ENCODE results near the gene BIRC6.

- TF ChIP-seq ELF4 (CRISPR knock-in tag; IDR thresholded peaks at IDR 0.05; ENCODE audit: low read depth): no peak
- no peak for TF ChIP-seq CREM (CRISPR knock-in tag; IDR thresholded peaks at IDR 0.05)
- no peak for TF ChIP-seq NFATC4 (CRISPR knock-in tag; IDR thresholded peaks at IDR 0.05)
- TF ChIP-seq CTCF (IDR thresholded peaks at IDR 0.05): no peak
- no peak for TF ChIP-seq TEAD4 (CRISPR knock-in tag; IDR thresholded peaks at IDR 0.05)
- no peak for TF ChIP-seq HMGXB4 (CRISPR knock-in tag; IDR thresholded peaks at IDR 0.05)
- TF ChIP-seq ZNF263 (CRISPR knock-in tag; IDR thresholded peaks at IDR 0.05; ENCODE audit: low read depth): no peak
- no peak for TF ChIP-seq ZNF396 (CRISPR knock-in tag; IDR thresholded peaks at IDR 0.05; ENCODE audit: borderline replicate concordance)
- TF ChIP-seq TCF7 (CRISPR knock-in tag; IDR thresholded peaks at IDR 0.05; ENCODE audit: low read depth): no peak
- no peak for TF ChIP-seq MAX (CRISPR knock-in tag; IDR thresholded peaks at IDR 0.05)
These were observed 166.9 kb downstream of the BIRC6 start for GRCh38 chr2:32523686-32524085.
